Measurements from ENCODE around the gene PAGE3.

Gene PAGE3, protein sequence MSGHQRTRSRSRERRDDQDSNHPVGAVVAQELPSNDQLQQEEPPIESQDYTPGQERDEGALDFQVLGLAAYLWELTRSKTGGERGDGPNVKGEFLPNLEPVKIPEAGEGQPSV

DNA sequence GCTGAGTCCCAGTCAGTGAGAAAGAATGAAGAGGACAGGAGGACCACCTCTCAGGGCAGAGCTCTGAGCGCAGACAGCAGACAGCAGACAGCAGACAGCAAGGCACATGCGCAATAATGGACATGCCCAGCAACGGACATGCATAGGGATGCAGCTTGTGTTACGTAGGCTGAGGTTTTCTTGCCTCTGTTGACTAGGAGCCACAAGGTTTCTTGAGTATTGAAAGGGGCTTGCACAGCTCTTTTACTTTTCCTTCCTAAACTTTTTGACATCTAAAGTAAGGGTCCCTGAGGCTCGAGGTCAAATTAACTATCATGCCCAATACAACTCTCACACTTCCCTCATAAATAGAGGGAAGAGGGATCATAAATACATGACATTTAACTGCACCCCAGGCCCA lies at the start of gene PAGE3:
Gene PAGE3 (minus strand): TSS at position 101 of the 400 bp plus-strand sequence. CDS start 1,013 bp downstream, outside the sequence.
- DNase-seq: no peak

DNA sequence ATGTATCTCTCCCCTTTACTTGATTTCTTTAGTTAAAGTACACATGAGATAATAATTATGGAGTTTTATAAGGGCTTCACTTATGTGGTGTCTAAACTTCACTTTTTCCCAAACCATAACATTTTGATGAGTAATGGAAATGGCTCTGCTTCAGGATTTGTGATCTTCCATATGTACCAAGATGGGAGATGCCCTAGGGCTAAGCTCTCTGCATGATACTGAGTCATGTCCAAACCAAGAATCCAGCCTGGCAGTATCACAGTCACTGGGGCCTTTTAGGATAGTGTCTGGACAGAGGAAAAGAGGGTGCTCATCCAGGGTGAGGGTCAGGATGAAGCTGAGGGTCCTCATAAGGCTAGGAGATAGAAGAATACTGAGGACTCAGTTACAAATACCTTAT lies 47.9 kb upstream of the PAGE3 start:
- peak; percentile 56 for DNase-seq

DNA sequence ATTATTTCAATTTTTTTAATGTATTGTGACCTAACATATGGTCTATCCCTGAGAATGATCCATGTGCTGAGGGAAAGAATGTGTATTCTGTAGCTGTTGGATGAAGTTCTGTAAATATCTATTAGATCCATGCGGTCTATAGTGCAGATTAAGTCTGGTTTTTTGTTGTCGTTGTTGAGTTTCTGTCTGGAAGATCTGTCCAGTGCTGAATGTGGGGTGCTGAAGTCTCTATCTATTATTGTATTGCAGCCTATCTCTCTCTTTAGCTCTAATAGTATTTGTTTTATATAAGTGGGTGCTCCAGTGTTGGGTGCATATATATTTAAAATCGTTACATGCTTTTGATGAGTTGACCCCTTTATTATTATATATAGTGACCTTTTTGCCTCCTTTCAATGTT lies 26.2 kb upstream of the PAGE3 start:
- DNase-seq: no peak

DNA sequence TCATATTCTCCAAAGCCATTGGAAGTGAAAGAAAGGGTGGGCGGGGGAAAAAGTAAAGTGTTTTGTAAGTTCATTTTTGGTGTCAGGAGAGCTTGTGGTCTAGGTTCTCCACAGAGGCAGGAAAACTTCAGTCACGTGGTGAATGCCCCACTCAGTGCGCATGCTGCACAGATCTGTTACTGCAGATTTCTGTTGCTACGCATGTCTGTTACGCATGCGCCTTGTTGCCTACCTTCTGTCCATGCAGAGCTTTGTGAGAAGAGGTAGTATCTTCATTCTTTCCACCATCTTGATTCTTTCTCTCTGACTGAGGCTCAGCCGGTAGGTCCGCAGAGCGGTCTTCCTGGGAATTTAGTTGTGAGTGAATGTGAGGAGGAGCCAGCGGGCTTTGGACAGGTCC lies 15.1 kb upstream of the PAGE3 start:
- no peak for DNase-seq

DNA sequence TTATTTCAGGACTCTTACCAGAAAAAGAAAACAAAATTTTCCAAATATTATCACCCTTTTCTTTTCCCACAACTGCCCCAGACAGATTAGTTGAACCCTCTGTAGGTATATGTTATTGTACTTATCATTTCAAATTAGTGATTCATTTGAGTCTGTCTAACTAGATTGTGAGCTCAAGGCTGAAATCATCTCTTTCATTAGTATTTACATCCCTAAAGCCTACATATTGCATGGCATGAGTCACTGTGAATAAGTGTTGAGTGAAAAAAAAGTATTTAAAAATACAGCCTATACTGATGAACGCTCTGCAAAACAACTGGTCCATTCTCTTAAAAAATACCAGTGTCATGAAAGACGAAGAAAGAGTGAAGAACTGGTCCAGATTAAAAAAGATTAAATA lies 3.9 kb downstream of the PAGE3 start:
- no peak for DNase-seq

DNA sequence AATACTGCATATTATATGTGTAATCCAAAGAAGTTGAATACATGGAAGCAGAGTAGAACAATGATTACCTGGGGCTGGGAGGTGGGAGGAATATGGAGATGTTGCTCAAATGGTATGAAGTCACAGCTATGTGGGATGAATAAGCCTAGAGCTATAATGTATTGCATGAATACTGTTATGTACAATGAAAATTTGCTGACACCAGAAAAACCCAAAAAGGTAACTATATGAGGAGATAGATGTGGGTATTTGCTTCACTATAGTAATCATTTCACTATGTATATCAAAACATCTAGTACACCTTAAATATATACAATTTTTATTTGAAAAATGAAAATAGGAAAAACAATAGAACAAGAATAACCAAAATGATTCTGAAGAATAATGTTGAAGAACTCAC lies 11.2 kb downstream of the PAGE3 start:
- no peak for DNase-seq

DNA sequence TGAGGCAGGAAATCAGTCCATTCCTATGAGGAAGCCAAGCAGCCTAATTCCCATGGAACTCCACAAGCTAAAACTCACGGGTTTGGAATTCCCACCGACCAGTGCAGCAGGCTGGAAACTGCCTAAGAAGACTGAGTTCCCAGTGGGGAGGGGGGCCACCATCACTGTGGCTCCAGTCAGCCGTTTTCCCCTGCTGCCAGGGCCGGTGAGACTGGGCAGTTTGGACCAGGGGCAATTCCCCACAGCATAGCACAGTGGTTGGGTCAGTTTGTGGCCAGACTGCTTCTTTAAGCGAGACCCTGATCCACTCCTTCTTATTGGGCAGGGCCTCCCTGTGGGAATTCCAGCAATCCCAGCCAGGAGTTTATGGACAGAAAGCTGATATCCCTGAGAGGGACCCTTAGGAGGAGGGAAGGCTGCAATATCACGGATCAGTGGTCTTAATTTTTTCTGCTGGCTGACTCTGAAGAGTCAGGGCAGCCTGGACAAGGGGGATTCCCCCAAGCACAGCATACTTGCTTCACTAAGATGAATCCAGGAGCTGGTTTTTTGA lies 23.9 kb downstream of the PAGE3 start:
- no peak for DNase-seq

DNA sequence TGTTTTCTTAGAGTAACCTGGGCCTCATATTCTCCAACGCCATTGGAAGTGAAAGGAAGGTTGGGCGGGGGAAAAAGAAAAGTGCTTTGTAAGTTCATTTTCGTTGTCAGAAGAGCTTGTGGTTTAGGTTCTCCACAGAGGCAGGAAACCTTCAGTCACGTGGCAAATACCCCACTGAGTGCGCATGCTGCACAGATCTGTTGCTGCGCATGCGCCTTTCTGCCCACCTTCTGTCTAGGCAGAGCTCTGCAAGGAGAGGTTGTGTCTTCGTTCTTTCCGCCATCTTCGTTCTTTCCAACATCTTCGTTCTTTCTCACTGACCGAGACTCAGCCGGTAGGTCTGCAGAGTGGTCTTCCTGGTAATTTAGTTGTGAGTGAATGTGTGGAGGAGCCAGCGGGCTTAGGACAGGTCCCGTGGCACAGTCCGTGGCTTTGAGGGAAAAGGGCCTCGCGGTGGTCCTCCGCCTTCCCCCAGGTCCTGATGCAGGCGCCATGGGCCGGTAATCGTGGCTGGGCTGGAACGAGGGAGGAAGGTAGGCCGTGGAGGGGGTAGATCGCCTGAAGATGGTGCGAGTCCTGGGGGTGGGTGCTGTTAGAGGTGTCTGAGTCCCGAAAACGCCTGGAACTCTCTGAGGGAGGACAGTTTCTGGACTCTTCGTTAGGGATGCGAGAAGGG lies 44.5 kb downstream of the PAGE3 start, which contains the start of gene PAGE5:
Gene PAGE5 (plus strand): TSS at position 228 of the 676 bp plus-strand sequence. CDS start 1,037 bp downstream, outside the sequence.
- no peak for DNase-seq

DNA sequence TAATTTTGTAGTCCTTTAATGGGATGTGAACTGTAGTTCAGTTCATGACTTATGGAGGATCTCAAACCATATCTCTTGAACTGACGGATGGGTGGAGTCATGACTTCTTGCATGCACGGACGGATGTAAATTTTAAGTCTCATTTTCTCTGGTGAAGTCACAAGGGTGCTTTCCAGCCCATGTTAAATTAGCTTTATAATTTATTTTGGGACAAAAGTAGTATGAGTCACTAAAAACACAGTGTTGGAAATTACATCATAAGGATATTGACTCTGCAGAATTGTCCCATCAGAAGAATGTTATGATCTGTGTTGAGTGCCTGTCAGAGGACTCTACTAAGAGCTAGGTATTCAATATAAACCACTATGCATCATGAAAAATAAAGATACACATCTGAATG lies 51.3 kb downstream of the PAGE3 start:
- DNase-seq: no peak

DNA sequence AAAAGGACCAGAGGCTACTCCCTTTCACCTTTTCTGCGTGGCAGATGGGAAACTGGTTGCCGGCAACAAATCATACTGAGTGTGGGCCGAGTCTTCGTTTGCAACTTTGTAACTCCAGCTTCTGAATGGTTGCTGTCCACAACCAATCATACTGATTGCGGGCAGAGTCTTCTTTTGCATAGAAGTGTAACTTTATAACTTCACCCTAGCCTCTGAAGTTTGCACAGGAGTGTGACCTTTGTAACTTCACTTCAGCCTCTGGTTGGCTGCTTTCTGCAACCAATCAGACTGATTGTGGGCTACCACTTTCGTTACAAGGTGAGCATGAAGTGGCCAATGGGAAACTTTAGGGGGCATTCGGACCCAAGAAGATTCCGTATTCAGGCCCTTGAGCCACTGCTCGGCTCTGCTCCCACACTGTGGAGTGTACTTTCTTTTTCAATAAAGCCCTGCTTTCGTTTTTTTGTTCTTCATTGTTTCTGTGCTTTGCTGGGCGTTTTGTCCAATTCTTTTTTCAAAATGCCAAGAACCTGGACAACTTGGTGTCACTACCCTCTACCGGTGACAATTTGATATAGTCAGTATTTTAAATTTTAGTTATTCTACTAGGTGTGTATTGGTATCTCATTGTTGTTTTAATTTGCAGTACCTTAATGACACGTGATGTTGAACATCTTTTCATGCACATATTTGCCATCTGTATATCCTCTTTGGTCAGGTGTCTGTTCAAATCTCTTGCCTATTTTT lies 53.6 kb downstream of the PAGE3 start:
- DNase-seq: no peak
